Tibial nerve (tissue), 4 donors: ENCODE data around the gene PRUNE1.

Experiments used
- CTCF ChIP-seq, 5 experiments: fragments of 200-600 bp in 3 of 5; fragments of 450-650 bp in 2 of 5; sonication (generic) in 3 of 5; IDR thresholded peaks; one replicate each; pipeline ENCODE4 v1.5.1; 2016 to 2019; ENCODE audit warnings: antibody characterized with exemption in 5 of 5, mild to moderate bottlenecking in 3 of 5, moderate library complexity in 2 of 5
- EP300 ChIP-seq, 2 donors: sonication (generic); formaldehyde crosslinking; IDR thresholded peaks; one replicate each; pipeline ENCODE4 v1.6.1; 2017; ENCODE audit warnings: antibody characterized with exemption in 2 of 2, mild to moderate bottlenecking in 1 of 2
- POLR2A ChIP-seq, 2 donors: fragments of 450-650 bp; IDR thresholded peaks; one replicate each; pipeline ENCODE4 v1.6.1; 2017; ENCODE audit warnings: antibody characterized with exemption in 2 of 2, mild to moderate bottlenecking in 2 of 2, moderate library complexity in 2 of 2

- TF ChIP-seq CTCF (IDR thresholded peaks at IDR 0.05): no peak
- TF ChIP-seq POLR2A (IDR thresholded peaks at IDR 0.05): no peak
- no peak for TF ChIP-seq EP300 (IDR thresholded peaks at IDR 0.05)
Observed at GRCh38 chr1:150997126-150997872, 10.9 kb upstream of the PRUNE1 start.
